Activated CD8-positive, alpha-beta memory T cell treated with anti-CD3 and anti-CD28 coated beads, Interleukin-2, amount 50 U/mL, for 4 hours (primary cell): Measurements from ENCODE around the gene RNU1-1.
"Not testable (repeated sequence)": the region's sequence is repeated elsewhere in the genome, so short reads cannot be mapped to it uniquely, and the experiment has no call there.

ENCODE experiments used
- DNase-seq: peaks from one replicate; pipeline ENCODE4 v3.0.0-alpha.2; 2020

RNU1-1 gene

DNA sequence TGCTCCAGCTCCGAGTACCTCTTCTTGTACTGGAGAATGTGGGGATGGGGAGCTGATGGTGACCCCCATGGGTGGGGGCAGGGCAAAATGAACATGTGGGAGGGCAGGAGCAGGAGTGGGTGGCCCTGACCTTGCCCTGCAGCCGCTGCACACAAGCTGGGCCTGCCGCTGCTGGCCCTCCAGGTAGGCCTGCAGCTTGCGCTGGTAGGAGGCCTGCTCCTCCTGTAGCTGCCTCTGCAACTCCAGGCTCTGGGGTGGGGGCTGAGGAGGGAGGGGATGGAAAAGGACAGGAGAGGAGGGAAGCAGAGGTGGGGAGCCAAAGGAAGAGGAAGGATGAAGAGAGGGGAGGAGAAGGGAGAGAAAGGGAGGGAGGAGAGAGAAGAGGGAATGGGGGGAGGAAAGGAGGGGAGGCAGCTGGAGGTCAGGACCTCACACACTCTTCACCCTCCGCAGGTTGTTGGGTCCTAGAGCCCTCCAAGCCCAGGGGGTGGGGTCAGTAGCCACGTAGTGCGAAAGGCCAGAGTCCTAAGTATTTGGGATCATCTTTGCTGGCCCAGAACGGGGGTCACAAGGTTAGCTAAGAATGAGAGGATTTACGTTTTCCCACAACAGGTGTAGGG, 22.9 kb downstream of the RNU1-1 start:
- no peak for DNase-seq

DNA sequence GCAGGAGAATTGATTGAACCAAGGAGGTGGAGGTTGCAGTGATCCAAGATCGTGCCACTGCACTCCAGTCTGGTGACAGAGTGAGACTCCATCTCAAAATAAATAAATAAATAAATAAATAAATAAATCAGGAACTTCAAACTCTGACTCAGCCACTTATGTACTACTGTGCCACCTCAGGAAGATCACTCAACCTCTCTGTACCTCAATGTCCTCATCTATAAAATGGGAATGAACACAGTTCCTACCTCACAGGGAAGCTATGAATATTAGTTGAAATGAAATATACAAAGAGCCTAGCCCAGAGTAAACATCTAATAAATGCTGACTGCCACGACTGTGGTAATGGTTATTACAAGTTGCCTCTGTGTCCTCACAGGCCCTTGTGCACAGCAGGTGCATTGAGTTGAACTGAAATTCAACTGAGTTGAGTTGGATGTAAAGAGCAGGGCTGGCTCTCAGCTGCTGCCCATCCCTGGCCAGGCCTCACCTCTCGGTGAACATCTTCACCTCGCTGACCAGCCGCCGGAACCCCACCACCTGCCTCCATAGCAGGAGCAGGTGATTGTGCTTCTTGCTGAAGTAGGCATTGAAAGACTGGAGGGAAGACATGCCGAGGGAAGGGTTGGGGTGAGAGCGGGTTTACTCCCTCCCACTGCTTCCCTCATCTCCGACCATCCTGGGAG, 24.7 kb downstream of the RNU1-1 start:
- not testable (repeated sequence) for DNase-seq

DNA sequence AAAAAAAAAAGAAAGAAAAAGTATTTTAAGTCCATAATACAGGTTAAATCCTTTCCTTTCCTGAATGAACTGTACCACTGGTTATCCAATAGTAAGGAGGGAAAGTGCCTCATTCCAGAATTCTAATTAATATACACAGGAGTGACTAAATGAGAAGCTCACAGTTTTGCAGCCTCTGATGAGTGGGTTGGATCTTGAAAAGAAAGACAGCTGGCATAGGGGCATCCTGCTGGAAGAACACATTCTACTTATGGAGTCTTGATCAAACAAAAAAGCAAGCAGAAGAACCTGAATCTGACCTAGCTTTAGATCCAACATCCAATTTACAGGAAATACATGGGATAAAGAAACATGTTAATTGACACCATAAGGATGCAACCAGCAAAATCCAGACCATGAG, 27.1 kb downstream of the RNU1-1 start:
- DNase-seq = not testable (repeated sequence)

DNA sequence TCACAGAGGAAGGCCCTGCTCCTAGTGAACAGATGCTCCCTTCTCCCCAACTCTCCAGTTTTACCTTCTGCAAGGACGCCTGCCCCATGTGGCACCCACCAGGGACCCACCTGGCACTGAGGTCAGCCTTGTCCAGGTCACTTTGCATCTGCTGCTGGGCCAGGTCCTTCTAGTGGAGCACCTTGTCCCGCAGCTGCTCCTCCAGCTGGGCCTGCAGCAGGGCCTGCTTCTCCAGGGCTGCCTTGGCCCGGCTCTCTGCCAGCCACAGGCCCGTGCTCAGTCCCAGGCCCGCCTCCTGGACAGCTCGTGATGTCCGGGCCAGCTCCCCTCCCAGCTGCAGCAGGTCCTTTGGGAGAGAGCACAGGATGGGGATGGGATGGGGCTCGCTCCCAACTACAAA, 27.8 kb downstream of the RNU1-1 start:
- not testable (repeated sequence) for DNase-seq

DNA sequence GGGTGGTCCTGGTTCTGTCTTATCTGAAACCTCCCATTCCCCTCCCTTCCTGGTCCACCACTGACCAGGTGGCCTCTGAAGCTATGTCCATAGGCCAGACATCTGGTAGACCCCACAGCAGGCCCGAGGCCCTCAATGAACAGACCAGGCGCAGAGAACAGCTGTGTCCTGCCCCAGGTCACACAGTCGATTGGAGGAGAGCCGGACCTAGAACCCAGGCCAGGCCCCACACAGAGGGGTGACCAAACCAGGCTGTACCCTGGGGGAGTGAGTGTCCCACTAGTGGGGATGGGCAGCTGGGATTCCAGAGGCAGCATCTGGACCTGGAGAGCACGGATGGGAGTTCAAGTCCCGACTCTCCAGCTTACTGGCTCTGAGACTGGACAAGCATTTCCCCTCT, 29.2 kb downstream of the RNU1-1 start:
- no peak for DNase-seq

DNA sequence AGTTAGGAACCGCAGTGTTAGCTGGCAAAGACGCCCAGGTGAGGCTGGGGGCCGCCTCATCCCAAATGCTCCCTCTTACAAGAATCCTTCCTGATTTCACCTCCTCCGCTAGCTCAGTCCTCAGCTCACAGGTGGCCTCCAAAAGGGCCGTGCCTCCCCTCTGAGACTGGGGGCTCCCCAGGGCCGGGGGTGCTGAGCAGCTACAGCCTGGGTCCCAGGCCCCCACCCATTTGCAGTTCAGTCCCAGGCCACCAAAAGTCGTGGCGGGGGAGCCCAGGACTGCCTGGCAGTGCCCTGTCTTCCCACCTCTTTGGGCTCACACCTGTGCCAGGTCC, 29.6 kb downstream of the RNU1-1 start:
- DNase-seq = no peak

DNA sequence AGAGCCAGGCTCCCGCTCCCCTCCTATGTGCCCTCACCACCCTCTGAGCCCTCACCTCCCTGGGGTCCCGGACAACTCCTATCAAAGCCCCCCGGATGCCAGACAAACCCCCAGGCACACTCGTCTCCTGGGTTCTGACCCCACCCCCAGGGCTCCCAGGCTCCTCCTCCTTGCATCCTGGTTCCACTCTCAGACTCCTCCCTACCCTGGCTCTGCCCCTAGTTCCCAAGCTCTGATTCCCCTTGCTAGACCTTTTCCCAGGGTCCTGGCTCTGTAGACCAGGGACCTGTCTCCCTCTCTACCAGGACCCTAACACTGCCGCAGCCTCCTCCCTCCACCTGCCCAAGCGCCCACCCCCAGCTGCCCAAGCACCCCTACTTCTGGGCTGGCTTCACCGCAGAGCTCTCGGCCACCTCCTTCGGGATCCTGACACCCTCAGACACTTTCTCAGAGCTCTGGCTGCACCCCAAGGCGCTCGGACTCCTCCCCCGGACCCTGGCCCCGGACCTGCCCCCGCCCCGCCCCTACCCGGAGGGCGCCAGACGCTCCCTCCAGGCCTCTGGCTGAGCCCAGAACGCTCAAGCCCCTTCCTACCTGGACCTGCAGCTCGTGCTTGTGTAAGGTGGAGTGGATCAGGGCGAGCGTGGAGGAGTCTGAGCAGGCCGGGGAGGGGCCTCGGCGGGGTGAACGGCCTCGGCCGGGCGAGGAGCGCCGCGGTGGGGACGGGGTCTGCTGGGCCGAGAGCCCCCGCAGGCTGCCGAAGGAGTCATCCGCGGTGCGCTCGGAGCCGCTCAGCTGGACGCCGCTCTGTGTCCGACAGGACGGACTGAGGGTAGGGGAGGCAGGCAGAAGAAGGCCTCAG, 30.2 kb downstream of the RNU1-1 start:
- not testable (repeated sequence) for DNase-seq

DNA sequence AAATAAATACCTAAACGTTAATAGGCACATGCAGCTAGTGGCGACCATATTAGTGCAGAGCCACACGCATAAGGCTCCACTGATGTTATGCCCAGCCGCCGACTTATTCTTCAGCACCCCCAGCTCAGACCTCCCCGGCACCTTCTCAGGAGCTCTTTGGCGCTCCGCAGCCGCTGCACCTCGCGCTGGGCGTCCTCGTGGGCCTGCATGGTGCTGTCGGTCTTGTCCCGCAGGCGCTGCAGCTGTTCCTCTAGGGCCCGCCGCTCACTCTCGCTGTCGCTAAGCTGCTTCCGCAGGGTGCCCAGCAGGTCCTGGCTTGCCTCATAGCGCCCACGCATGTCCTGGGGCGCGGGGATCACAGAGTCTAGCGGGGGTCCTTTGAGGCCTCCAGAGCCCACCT, 30.9 kb downstream of the RNU1-1 start:
- DNase-seq = not testable (repeated sequence)

DNA sequence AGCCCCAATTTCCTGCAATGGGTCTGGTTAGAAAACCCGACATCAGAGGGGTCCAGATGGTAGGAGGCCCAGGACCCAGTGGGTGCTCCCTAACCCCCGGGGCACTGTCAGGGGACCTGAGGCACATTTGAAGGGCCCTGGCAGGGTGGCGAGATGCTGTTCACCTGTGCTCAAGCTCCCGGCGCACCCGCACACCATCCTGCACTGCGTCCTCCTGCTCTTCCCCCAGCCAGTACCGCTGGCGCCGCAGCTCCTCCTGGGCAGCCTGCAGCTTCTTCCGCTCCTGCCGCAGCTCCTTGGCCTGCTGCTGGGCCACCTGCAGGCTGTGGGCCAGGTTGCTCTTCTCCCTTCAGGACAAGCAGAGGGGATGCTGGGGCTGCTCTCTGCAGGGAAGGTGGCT, 36.0 kb downstream of the RNU1-1 start:
- no peak for DNase-seq

DNA sequence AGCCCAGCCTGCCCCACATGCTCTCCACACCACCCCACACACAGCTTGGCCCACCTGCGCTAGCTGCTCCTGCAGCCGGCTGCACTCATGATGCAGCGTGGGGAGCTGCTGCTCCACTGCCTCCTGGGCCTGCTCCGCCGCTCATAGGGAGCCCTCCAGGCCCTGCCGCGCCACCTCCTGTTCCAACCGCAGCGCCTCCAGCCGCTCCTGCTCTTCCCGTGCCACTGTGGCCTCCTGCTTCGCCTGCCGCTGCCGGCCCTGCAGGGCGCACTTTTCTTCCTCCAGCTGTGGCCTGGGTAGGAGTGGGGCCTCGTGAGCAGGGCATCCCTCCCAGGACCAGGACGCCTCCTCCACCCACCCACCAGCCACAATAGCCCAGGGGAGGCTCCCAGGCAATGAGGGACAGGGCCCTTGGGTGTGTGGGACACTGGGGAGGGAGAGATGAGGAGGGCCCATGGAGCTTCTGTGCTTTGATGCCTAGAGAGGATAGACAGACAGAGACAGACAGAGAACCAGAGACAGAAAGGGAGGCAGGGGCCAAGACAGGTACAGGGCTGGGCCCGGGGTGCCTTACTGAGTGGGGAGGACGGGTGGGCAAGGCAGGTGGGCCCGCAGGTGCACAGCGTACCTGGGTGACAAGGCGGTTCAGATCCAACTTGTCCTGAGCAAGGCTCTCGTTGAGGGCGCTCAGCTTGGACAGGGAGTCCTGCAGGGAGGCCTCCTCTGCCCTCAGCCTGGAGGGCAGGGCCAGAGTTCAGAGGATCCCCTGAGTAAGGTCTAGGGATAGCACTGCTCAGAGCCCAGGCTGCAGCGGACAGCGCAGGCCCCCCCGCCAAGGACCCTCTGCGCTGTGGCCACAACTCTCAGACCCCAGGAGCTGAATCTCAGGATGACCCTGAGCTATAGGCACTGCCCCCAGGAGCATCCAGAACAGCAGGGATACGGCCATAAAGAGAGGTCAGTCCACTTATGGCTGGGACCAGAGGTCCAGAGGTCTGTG, 38.0 kb downstream of the RNU1-1 start:
- DNase-seq = not testable (repeated sequence)

DNA sequence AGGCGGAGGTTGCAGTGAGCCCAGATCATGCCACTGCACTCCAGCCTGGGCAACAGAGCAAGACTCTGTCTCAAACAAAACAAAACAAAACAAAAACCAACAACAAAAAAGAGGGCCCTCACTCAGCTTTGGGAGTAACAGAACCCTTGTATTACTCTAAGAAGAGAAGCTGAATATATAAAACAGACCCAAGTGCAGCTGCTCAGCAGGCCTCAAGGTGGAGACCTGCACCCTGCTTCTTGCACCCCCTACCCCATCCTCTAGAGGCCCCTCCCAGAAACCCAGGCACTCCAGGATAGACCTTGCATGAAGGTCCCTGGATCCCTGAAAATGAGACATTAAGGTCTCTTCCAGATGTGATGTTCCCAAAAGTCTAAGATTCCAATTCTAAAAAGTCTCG, 39.2 kb downstream of the RNU1-1 start:
- not testable (repeated sequence) for DNase-seq

DNA sequence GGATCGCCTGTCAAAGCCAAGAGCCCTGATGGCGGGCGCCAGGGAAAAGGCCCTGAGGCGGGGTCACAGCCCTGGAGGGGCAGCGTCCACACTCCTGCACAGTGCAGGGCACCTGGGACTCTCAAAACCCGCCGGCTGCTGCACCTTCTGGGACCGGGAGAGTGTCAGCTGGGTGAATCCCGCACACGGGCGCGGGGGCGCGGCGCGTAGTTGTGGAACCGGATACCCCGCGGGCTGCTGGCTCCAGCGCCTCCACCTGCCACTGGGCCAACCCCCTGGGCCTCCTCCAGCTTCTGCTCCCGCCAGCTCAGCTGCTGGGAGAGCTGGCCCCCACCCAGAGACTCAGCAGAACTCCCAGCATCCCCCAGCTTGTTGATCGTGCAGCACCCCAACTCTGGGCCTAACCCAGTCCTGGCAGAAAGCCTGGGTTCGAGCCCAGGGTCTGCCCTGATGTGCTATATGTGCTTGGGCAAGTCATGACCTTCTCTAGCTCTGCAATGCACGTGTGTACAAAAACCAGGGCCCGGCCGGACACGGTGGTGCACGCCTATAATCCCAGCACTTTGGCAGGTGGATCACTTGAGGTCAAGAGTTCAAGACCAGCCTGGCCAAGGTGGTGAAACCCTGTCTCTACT, 39.8 kb downstream of the RNU1-1 start:
- DNase-seq = no peak

DNA sequence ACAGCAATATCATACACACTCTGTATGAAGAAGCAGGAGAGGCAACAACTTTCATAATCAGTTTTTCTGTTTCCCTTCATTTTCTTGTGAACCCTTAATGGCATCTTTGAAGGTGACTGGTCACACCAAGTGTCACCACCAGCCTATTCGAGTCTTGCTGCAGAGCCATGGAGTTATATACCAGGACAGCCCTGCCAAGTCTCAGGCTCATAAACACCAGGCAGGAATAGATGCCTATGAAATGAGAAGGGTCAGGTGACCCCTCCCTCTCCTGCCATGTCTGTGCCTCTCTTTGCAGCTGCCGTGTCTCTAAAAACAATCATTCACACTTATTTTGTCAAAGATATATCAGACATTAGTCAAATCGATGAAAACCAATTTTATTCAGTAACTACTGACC, 45.5 kb downstream of the RNU1-1 start:
- no peak for DNase-seq

DNA sequence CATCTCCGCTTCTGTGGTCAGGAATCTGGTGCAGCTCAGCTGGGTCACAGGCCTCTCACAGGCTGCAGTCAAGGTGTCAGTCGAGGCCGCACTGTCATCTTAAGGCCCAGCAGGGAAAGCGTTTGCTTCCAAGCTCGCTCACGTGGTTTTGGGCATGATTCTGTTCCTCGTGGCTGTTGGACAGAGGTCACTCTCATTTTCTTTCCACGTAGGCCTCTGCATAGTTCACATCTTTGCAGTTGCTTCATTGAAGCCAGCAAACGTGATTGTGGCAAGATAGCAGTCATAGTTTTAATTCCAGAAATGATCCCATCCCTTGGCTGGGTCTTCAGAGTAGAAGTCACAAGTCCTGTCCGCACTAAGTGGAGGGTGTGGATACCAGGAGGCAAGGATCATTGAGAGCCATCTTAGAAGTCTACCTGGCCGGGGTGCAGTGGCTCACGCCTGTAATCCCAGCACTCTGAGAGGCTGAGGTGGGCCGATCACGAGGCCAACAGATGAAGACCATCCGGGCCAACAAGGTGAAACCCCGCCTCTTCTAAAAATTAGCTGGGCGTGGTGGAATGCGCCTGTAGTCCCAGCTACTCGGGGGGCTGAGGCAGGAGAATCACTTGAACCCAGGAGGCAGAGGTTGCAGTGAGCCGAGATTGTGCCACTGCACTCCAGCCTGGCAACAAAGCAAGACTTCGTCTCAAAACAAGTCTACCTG, 49.0 kb downstream of the RNU1-1 start:
- no peak for DNase-seq
